ENCODE results near the gene LRRTM2.

DNA sequence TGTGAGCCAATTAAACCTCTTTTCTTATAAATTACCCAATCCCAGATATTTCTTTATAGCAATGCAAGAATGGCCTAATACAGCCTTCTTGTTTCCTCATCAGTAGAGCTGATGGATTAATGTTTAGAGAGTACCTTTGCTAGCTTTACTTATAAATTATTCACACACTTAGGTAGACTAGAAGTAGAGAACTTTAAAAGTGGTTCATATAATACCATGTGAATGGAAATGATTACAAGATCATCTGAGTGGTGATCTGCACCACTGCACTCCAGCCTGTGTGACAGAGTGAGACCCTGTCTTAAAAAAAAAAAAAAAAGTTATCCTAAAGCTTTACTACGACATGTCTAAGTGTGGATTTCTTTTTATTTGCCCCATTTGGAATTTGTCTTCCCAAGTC, 23.2 kb upstream of the LRRTM2 start:
- TF ChIP-seq CTCF (IDR thresholded peaks at IDR 0.05; ENCODE audit: insufficient read depth, low read depth, low read length), result no peak
- TF ChIP-seq EZH2 (IDR thresholded peaks at IDR 0.05; ENCODE audit: insufficient read depth, low read length), result no peak
